ENCODE results near the gene PLXNB2. TPM values are rescaled to one million over a fixed set of nuclear protein-coding genes. Genes with fewer than 3 reads are reported as not detected.

The PLXNB2 gene
- total and polyA plus RNA-seq, 4 donors = 41.1 to 97.3 (median 81.1) TPM

DNA sequence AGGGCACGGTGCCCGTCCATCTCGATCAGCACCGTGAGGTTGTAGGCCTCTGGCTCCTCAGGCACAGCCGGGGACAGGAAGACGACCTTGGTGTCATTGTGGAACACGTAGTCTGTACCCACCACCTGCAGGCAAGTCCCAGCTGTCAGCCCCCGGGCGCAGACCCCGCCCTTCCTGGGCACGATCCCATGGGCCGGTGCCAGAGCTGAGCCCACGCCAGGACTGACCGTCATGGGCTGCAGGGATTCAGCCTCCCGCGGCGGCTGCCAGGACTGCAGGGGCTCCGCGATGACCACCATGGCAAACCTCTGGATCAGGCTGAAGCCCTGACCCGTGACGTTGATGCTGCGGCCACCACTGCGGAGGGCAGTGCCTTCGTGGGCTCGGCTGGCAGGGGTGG lies 25.5 kb downstream of the PLXNB2 start:
- Histone ChIP-seq H3K4me1 (ENCODE audit: control insufficient read depth, insufficient read depth, low read length) (no peaks in the 10 kb centered on the region), H3K9me3 (ENCODE audit: control insufficient read depth, insufficient read depth, low read length) (no peaks in the 10 kb centered on the region), H3K27me3 (ENCODE audit: control insufficient read depth, insufficient read depth, low read length) (no peaks in the 10 kb centered on the region), H3K4me3 (ENCODE audit: low read depth, low read length) (no peak overlapping the region), H3K36me3 (ENCODE audit: control insufficient read depth, insufficient read depth, low read length) (peaks cover 100% of the 10 kb centered on the region), H3K27ac (ENCODE audit: low read depth, low read length) (no peak overlapping the region)
- 83% methylated on average over 24 of the region's 25 CpGs for WGBS (ENCODE audit: insufficient coverage)
- DNase-seq (ENCODE audit: low read depth in 4 of 6, low spot score in 6 of 6) = no peak

DNA sequence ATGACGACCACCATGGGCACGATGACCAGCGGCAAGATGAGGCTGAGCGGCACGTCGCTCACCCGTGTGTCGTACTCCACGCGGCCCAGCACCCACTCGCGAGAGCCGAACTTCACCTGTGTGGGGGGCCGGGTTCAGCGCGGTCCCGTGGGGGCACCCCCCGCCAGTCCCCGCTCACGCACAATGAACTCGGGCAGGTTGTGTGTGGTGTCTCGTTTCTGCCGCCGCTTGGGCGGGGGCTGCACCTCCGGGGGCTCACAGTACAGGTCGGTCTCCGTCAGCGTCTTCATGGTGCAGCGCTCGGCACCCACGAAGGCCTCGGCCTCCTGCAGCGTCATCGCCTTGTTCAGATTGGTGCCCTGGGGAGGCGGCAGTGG lies 26.1 kb downstream of the PLXNB2 start:
- DNase-seq (ENCODE audit: low read depth in 4 of 6, low spot score in 6 of 6) = no peak
- Histone ChIP-seq H3K4me3 (ENCODE audit: low read depth, low read length) (no peak overlapping the region), H3K9me3 (ENCODE audit: control insufficient read depth, insufficient read depth, low read length) (no peaks in the 10 kb centered on the region), H3K36me3 (ENCODE audit: control insufficient read depth, insufficient read depth, low read length) (peaks cover 100% of the 10 kb centered on the region), H3K27me3 (ENCODE audit: control insufficient read depth, insufficient read depth, low read length) (no peaks in the 10 kb centered on the region), H3K27ac (ENCODE audit: low read depth, low read length) (no peak overlapping the region), H3K4me1 (ENCODE audit: control insufficient read depth, insufficient read depth, low read length) (no peaks in the 10 kb centered on the region)
- 97% methylated on average over 33 of the region's 36 CpGs for WGBS (ENCODE audit: insufficient coverage)

DNA sequence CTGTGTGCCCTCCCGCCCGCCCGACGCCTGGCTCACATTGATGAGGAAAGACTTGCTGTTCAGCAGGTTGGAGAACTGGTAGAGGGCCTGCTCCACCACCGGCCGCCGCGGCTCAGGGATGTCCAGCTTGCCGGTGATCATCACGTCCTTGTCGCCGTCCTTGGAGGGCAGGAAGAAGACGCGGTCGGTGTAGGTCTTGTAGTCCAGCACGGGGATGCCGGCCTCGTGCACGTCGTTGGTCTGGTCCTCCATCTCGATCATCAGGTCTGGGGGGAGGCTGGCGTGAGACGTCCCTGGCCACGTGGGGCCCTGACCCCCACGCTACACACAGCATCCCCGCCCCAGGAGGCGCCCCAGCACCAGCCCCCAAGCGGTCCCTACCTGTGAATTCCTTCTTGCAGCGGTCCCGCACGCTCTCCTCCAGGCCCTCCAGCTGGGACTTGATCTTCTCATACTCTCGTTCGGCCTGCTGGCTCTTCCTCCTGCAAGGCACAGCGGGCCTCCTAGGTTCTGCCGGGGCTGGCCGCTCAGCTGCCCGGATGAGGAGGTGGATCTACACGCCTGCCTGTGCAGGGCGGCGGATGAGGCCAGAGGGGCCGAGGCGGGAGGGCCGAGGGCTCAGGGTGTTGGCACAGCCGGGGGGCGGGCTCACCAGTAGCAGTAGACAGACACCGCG lies 26.6 kb downstream of the PLXNB2 start:
- H3K36me3 ChIP-seq (ENCODE audit: control insufficient read depth, insufficient read depth, low read length) = peaks cover 100% of the 10 kb centered on the region
- H3K9me3 ChIP-seq (ENCODE audit: control insufficient read depth, insufficient read depth, low read length) = no peaks in the 10 kb centered on the region
- no peaks in the 10 kb centered on the region for H3K27me3 ChIP-seq (ENCODE audit: control insufficient read depth, insufficient read depth, low read length)
- no peak overlapping the region for H3K4me3 ChIP-seq (ENCODE audit: low read depth, low read length)
- no peak overlapping the region for H3K27ac ChIP-seq (ENCODE audit: low read depth, low read length)
- 94% methylated on average over 47 of the region's 47 CpGs for WGBS (ENCODE audit: insufficient coverage)
- no peaks in the 10 kb centered on the region for H3K4me1 ChIP-seq (ENCODE audit: control insufficient read depth, insufficient read depth, low read length)
- DNase-seq (ENCODE audit: low read depth in 4 of 6, low spot score in 6 of 6) = no peak

DNA sequence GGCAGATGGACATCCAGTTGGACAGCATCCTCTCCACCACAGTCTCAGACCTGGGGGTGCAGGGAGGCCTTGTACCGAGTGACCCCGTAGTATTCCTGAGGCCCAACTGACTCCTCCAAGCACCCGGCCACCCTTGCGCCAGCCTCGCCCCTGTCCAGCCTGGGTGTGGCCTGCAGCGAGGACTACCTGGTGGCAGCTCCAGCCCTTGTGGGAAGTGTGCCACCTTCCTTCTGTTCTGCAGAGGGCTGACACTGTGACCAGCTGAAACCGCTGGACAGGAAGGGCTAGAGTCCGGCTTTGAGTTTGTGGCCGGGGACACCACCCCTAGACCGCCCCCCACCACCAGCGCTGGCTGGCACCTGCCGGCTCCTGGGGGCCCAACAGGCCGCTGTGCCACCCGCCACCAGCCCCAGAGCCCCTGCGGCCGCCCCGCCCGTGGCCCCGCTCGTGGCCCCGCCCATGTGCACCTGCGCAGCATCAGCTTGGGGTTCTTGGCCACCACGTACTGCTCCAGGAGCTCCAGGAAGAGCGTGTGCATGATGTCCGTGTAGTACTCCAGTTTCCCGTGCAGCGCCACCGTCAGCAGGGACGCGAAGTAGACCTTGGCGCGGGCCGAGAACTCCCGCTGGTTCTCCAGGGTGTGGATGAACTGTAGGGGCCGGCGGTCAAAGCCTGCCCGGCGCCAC lies 27.3 kb downstream of the PLXNB2 start:
- H3K27me3 ChIP-seq (ENCODE audit: control insufficient read depth, insufficient read depth, low read length) = no peaks in the 10 kb centered on the region
- DNase-seq (ENCODE audit: low read depth in 4 of 6, low spot score in 6 of 6) = no peak
- peaks cover 100% of the 10 kb centered on the region for H3K36me3 ChIP-seq (ENCODE audit: control insufficient read depth, insufficient read depth, low read length)
- 96% methylated on average over 38 of the region's 38 CpGs for WGBS (ENCODE audit: insufficient coverage)
- H3K9me3 ChIP-seq (ENCODE audit: control insufficient read depth, insufficient read depth, low read length) = no peaks in the 10 kb centered on the region
- H3K4me1 ChIP-seq (ENCODE audit: control insufficient read depth, insufficient read depth, low read length) = peaks cover 2% of the 10 kb centered on the region
- no peak overlapping the region for H3K4me3 ChIP-seq (ENCODE audit: low read depth, low read length)
- H3K27ac ChIP-seq (ENCODE audit: low read depth, low read length) = no peak overlapping the region

DNA sequence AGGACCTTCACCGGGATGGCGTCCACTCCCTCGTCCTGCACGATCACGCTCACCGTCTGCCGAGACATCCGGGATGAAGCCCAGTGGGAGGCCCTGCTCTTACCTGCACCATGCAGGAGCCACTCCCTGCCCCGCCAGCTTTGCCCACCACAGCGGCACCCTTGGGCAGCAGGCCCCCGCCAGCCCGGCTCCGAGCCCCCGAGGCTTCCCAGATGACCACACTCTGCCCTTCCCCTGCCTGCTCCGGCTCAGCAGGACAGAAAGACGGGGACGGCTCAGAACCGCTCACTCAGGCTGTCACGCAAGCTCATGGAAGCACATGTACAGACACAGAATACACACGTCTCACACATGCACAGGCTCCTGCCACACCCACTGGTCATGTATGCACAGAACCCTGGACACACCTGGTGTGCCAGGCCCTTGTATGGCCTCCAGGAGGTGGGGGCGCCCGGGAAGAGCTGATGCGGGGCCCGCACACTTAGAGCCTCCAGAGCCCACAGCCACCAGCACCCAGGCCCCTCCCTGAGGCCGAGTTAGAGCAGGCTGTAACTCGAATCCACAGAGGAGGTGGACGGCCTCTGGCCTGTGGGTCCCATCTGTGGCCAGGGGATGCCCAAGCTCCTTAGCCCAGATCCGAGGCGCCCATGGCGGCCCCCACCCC lies 28.4 kb downstream of the PLXNB2 start:
- no peak for DNase-seq (ENCODE audit: low read depth in 4 of 6, low spot score in 6 of 6)
- Histone ChIP-seq H3K9me3 (ENCODE audit: control insufficient read depth, insufficient read depth, low read length) (no peaks in the 10 kb centered on the region), H3K27ac (ENCODE audit: low read depth, low read length) (no peak overlapping the region), H3K27me3 (ENCODE audit: control insufficient read depth, insufficient read depth, low read length) (no peaks in the 10 kb centered on the region), H3K4me3 (ENCODE audit: low read depth, low read length) (no peak overlapping the region), H3K36me3 (ENCODE audit: control insufficient read depth, insufficient read depth, low read length) (peaks cover 96% of the 10 kb centered on the region), H3K4me1 (ENCODE audit: control insufficient read depth, insufficient read depth, low read length) (peaks cover 10% of the 10 kb centered on the region)
- WGBS (ENCODE audit: insufficient coverage) = 93% methylated on average over 30 of the region's 30 CpGs

DNA sequence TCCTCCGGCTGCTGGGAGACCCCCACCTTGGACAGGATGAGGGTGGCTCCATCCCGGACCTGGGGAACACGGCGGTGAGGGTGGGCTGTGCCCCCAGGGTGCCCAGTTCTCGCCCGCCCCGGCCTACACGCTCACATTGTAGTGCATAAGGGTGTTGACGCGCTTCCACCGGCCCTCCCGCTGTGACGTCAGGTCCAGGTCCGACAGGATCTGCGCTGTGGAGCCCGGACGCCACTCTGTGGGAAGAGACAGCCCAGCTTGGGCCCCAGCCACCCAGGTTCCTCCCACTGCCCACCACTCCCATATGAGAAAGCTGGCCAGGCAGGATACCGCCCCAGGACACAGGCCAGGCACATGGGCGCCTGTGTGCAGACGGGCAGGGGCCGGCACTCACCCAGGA lies 29.0 kb downstream of the PLXNB2 start:
- Histone ChIP-seq H3K4me3 (ENCODE audit: low read depth, low read length) (no peak overlapping the region), H3K4me1 (ENCODE audit: control insufficient read depth, insufficient read depth, low read length) (peaks cover 13% of the 10 kb centered on the region), H3K36me3 (ENCODE audit: control insufficient read depth, insufficient read depth, low read length) (peaks cover 92% of the 10 kb centered on the region), H3K9me3 (ENCODE audit: control insufficient read depth, insufficient read depth, low read length) (no peaks in the 10 kb centered on the region), H3K27me3 (ENCODE audit: control insufficient read depth, insufficient read depth, low read length) (no peaks in the 10 kb centered on the region), H3K27ac (ENCODE audit: low read depth, low read length) (no peak overlapping the region)
- DNase-seq (ENCODE audit: low read depth in 4 of 6, low spot score in 6 of 6) = no peak
- 90% methylated on average over 21 of the region's 21 CpGs for WGBS (ENCODE audit: insufficient coverage)

DNA sequence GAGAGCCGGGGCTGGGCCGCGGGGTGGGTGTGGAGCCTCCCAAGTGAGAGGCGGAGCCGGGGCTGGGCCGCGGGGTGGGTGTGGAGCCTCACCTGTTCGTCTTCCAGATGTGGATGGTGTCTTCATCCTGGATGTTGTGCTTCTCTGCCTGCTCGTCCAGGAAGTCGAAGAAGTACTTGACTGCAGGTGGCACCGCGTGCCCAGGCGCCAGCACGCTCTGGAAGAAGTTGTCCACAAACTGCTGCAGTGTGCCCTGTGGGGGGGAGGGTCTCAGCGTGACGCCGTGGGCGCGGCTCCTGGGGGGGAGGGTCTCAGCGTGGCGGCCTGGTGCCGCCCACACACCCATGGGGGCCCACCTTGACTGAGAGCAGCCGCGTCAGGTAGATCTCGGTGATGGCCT lies 29.7 kb downstream of the PLXNB2 start:
- Histone ChIP-seq H3K36me3 (ENCODE audit: control insufficient read depth, insufficient read depth, low read length) (peaks cover 85% of the 10 kb centered on the region), H3K27ac (ENCODE audit: low read depth, low read length) (no peak overlapping the region), H3K4me1 (ENCODE audit: control insufficient read depth, insufficient read depth, low read length) (peaks cover 16% of the 10 kb centered on the region), H3K9me3 (ENCODE audit: control insufficient read depth, insufficient read depth, low read length) (no peaks in the 10 kb centered on the region), H3K4me3 (ENCODE audit: low read depth, low read length) (no peak overlapping the region), H3K27me3 (ENCODE audit: control insufficient read depth, insufficient read depth, low read length) (no peaks in the 10 kb centered on the region)
- WGBS (ENCODE audit: insufficient coverage) = 92% methylated on average over 25 of the region's 25 CpGs
- no peak for DNase-seq (ENCODE audit: low read depth in 4 of 6, low spot score in 6 of 6)

DNA sequence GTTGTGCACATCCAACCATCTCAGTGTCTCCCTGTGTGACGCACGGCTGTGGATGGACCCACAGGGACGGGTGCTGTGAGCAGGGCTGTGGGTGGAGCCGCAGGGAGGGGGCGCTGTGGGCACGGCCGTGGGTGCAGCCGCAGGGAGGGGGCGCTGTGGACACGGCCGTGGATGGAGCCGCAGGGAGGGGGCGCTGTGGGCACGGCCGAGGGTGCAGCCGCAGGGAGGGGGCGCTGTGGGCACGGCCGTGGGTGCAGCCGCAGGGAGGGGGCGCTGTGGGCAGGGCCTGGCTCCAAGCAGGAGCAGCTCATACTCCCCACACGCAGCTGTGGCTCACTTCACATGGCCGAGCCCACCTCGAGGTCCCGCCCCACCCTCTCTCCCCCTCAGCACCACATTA lies 31.3 kb downstream of the PLXNB2 start:
- Histone ChIP-seq H3K4me3 (ENCODE audit: low read depth, low read length) (no peak overlapping the region), H3K27me3 (ENCODE audit: control insufficient read depth, insufficient read depth, low read length) (no peaks in the 10 kb centered on the region), H3K36me3 (ENCODE audit: control insufficient read depth, insufficient read depth, low read length) (peaks cover 72% of the 10 kb centered on the region), H3K9me3 (ENCODE audit: control insufficient read depth, insufficient read depth, low read length) (no peaks in the 10 kb centered on the region), H3K4me1 (ENCODE audit: control insufficient read depth, insufficient read depth, low read length) (peaks cover 32% of the 10 kb centered on the region), H3K27ac (ENCODE audit: low read depth, low read length) (no peak overlapping the region)
- DNase-seq (ENCODE audit: low read depth in 4 of 6, low spot score in 6 of 6) = peak in 2 of 6 donors; percentile 28 to 55
- WGBS (ENCODE audit: insufficient coverage) = 85% methylated on average over 23 of the region's 25 CpGs

DNA sequence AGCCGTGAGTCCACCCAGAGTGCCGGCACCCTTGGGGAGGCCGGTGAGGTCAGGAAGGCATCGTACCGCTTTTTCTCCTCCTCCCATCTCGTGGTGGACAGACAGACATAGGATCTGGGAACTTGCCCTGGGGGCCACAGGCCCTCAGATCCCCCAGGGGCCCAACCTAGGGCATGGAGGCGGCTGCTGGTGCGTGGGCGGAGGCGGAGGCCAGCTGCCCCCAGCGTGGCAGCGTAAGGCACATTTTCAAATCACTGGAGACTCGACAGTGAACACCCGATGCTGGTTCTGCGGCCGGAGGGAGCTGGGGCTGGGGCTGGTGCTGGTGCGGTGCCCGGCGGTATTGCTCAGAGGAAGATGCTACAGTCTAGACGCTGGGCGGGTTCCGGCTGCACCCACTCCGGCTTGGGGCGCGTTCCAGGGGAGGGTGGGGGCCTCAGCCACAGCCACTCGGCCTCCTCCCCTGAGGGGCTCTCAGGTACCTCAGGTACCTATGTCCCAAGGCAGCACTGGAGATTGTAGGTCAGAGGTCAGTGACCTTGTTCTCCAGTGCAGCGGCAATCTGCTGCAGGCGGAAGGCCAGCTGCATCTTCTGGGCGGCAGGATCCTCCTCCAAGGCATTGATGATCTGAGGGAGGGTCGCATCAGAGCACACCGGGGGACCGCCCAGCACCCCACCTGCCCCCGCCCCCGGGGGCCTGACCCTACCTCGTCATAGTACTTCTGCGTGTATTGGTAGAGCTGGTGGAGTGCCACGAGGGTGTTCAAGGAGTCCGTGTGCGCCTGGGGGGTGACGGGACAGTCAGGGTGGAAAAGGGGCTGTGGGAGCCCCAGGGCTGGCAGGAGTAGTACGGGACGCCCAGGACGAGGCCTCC lies 32.0 kb downstream of the PLXNB2 start:
- Histone ChIP-seq H3K36me3 (ENCODE audit: control insufficient read depth, insufficient read depth, low read length) (peaks cover 65% of the 10 kb centered on the region), H3K27me3 (ENCODE audit: control insufficient read depth, insufficient read depth, low read length) (no peaks in the 10 kb centered on the region), H3K4me1 (ENCODE audit: control insufficient read depth, insufficient read depth, low read length) (peaks cover 40% of the 10 kb centered on the region), H3K4me3 (ENCODE audit: low read depth, low read length) (no peak overlapping the region), H3K27ac (ENCODE audit: low read depth, low read length) (no peak overlapping the region), H3K9me3 (ENCODE audit: control insufficient read depth, insufficient read depth, low read length) (no peaks in the 10 kb centered on the region)
- no peak for DNase-seq (ENCODE audit: low read depth in 4 of 6, low spot score in 6 of 6)
- 83% methylated on average over 42 of the region's 43 CpGs for WGBS (ENCODE audit: insufficient coverage)
